Stimulated activated CD4-positive, alpha-beta T cell treated with anti-CD3 and anti-CD28 coated beads, TNF-alpha, amount 100 ng/mL, for 1 hour (primary cell): ENCODE measurements around the gene NEGR1.
"Not testable (repeated sequence)": the region's sequence is repeated elsewhere in the genome, so short reads cannot be mapped to it uniquely, and the experiment has no call there.

Experiments used
- DNase-seq, 3 donors: peaks; one replicate each; pipeline ENCODE4 v3.0.0-alpha.2; 2020; ENCODE audit warnings: low read depth in 3 of 3, low spot score in 1 of 3

Gene NEGR1

GRCh38 chr1:71956613-71957285 lies 325.6 kb downstream of the NEGR1 start:
- no peak for DNase-seq

GRCh38 chr1:71950579-71950978 lies 331.8 kb downstream of the NEGR1 start:
- DNase-seq: no peak

- no peak for DNase-seq
These were observed 332.7 kb downstream of the NEGR1 start for GRCh38 chr1:71949681-71950080.

GRCh38 chr1:71948561-71948960 lies 333.8 kb downstream of the NEGR1 start:
- DNase-seq: no peak

- no peak for DNase-seq
These were observed 338.3 kb downstream of the NEGR1 start for GRCh38 chr1:71944006-71944405.

GRCh38 chr1:71940261-71940660 lies 342.1 kb downstream of the NEGR1 start:
- DNase-seq: no peak

GRCh38 chr1:71930511-71930910 lies 351.8 kb downstream of the NEGR1 start:
- DNase-seq: no peak

GRCh38 chr1:71921935-71922559 lies 360.3 kb downstream of the NEGR1 start:
- no peak for DNase-seq

- DNase-seq: no peak
These were observed 361.1 kb downstream of the NEGR1 start for GRCh38 chr1:71921204-71921603.

GRCh38 chr1:71920556-71920955 lies 361.8 kb downstream of the NEGR1 start:
- DNase-seq: no peak

GRCh38 chr1:71919811-71920509 lies 362.4 kb downstream of the NEGR1 start:
- DNase-seq: no peak

GRCh38 chr1:71918630-71919029 lies 363.7 kb downstream of the NEGR1 start:
- no peak for DNase-seq

- DNase-seq: no peak
These were observed 365.4 kb downstream of the NEGR1 start for GRCh38 chr1:71916894-71917293.

- DNase-seq: no peak
These were observed 367.7 kb downstream of the NEGR1 start for GRCh38 chr1:71914626-71915025.

GRCh38 chr1:71908871-71909390 lies 373.4 kb downstream of the NEGR1 start:
- DNase-seq: no peak

GRCh38 chr1:71908303-71908702 lies 374.0 kb downstream of the NEGR1 start:
- DNase-seq: no peak

GRCh38 chr1:71899881-71900280 lies 382.5 kb downstream of the NEGR1 start:
- DNase-seq: no peak

GRCh38 chr1:71888166-71888565 lies 394.2 kb downstream of the NEGR1 start:
- DNase-seq: not testable (repeated sequence)

GRCh38 chr1:71885171-71885570 lies 397.2 kb downstream of the NEGR1 start:
- no peak for DNase-seq

- no peak for DNase-seq
These were observed 399.7 kb downstream of the NEGR1 start for GRCh38 chr1:71882637-71883036.

- DNase-seq: no peak
These were observed 400.1 kb downstream of the NEGR1 start for GRCh38 chr1:71882226-71882625.

GRCh38 chr1:71881611-71882010 lies 400.7 kb downstream of the NEGR1 start:
- no peak for DNase-seq
